GM19193 (cell line): ENCODE measurements around the gene HOXB5.

Source experiments
- POLR2A ChIP-seq: IDR thresholded peaks from 4 replicates; pipeline ENCODE4 v1.6.1; 2011; ENCODE audit not compliant: insufficient read depth, insufficient read length; ENCODE audit errors: extremely low read depth

HOXB5 gene

GRCh38 chr17:48593126-48593829, at the start of gene HOXB5:
Gene HOXB5, minus strand, starts transcription at chr17:48593779. Its CDS starts 97 bp downstream, at chr17:48593682.
- no peak for TF ChIP-seq POLR2A

- no peak for TF ChIP-seq POLR2A
These were observed 49.5 kb upstream of the HOXB5 start for GRCh38 chr17:48642843-48643696.

- no peak for TF ChIP-seq POLR2A
These were observed 48.7 kb upstream of the HOXB5 start for GRCh38 chr17:48642059-48642842.

- no peak for TF ChIP-seq POLR2A
These were observed 48.0 kb upstream of the HOXB5 start for GRCh38 chr17:48641541-48642058.

GRCh38 chr17:48640858-48641180, 47.2 kb upstream of the HOXB5 start:
- no peak for TF ChIP-seq POLR2A

- TF ChIP-seq POLR2A: no peak
These were observed 46.6 kb upstream of the HOXB5 start for GRCh38 chr17:48639982-48640857.

GRCh38 chr17:48639136-48639535, 45.6 kb upstream of the HOXB5 start:
- no peak for TF ChIP-seq POLR2A

- TF ChIP-seq POLR2A: no peak
These were observed 44.0 kb upstream of the HOXB5 start for GRCh38 chr17:48637323-48638260.

- TF ChIP-seq POLR2A: no peak
These were observed 42.8 kb upstream of the HOXB5 start for GRCh38 chr17:48636177-48637018.

GRCh38 chr17:48634493-48635208, 41.1 kb upstream of the HOXB5 start:
- no peak for TF ChIP-seq POLR2A

- no peak for TF ChIP-seq POLR2A
These were observed 39.7 kb upstream of the HOXB5 start for GRCh38 chr17:48633266-48633677.
